Measurements from ENCODE around the gene TPM2.

Gene TPM2

GRCh38 chr9:35731415-35732184, 41.9 kb upstream of the TPM2 start:
- TF ChIP-seq POLR2AphosphoS5 (IDR thresholded peaks at IDR 0.05; ENCODE audit: borderline replicate concordance, low read depth, low read length) (no peak), EZH2 (IDR thresholded peaks at IDR 0.05) (no peak), FOXP2 (optimal IDR thresholded peaks at IDR 0.05; ENCODE audit: control extremely low read depth, extremely low read length, insufficient read depth) (no peak)
- peak overlapping the region; percentile 63 for H3K27ac ChIP-seq
- H3K9ac ChIP-seq (ENCODE audit: insufficient read length), result peak overlapping the region; percentile 95
- H3K36me3 ChIP-seq (ENCODE audit: insufficient read depth, low read length), result peaks cover 12% of the 10 kb centered on the region; the same call in 1 of the 2 replicates
- peak overlapping the region; percentile 95 for H3K4me3 ChIP-seq
- H3K9me3 ChIP-seq (ENCODE audit: low read depth, low read length), result no peaks in the 10 kb centered on the region
- no peak for DNase-seq (ENCODE audit: low read depth, low spot score)

GRCh38 chr9:35730486-35730854, 40.7 kb upstream of the TPM2 start:
- Histone ChIP-seq H3K4me3 (peak overlapping the region; percentile 95), H3K36me3 (ENCODE audit: insufficient read depth, low read length) (peaks cover 7% of the 10 kb centered on the region; the same call in 1 of the 2 replicates), H3K9me3 (ENCODE audit: low read depth, low read length) (no peaks in the 10 kb centered on the region), H3K27ac (no peak overlapping the region), H3K9ac (ENCODE audit: insufficient read length) (no peak overlapping the region)
- DNase-seq (ENCODE audit: low read depth, low spot score), result no peak
- TF ChIP-seq FOXP2 (optimal IDR thresholded peaks at IDR 0.05; ENCODE audit: control extremely low read depth, extremely low read length, insufficient read depth), result no peak
- no peak for TF ChIP-seq POLR2AphosphoS5 (IDR thresholded peaks at IDR 0.05; ENCODE audit: borderline replicate concordance, low read depth, low read length)
- TF ChIP-seq EZH2 (IDR thresholded peaks at IDR 0.05), result no peak

GRCh38 chr9:35729700-35730485, 40.2 kb upstream of the TPM2 start:
- TF ChIP-seq FOXP2 (optimal IDR thresholded peaks at IDR 0.05; ENCODE audit: control extremely low read depth, extremely low read length, insufficient read depth) (no peak), POLR2AphosphoS5 (IDR thresholded peaks at IDR 0.05; ENCODE audit: borderline replicate concordance, low read depth, low read length) (no peak), EZH2 (IDR thresholded peaks at IDR 0.05) (no peak)
- no peak overlapping the region for H3K27ac ChIP-seq
- no peak overlapping the region for H3K4me3 ChIP-seq
- no peak overlapping the region for H3K9ac ChIP-seq (ENCODE audit: insufficient read length)
- no peaks in the 10 kb centered on the region for H3K9me3 ChIP-seq (ENCODE audit: low read depth, low read length)
- H3K36me3 ChIP-seq (ENCODE audit: insufficient read depth, low read length), result peaks cover 6% of the 10 kb centered on the region; the same call in 1 of the 2 replicates
- no peak for DNase-seq (ENCODE audit: low read depth, low spot score)

- Histone ChIP-seq H3K27ac (no peak overlapping the region), H3K9me3 (ENCODE audit: low read depth, low read length) (no peaks in the 10 kb centered on the region), H3K36me3 (ENCODE audit: insufficient read depth, low read length) (peaks cover 11% of the 10 kb centered on the region), H3K4me3 (no peak overlapping the region), H3K9ac (ENCODE audit: insufficient read length) (no peak overlapping the region)
- DNase-seq (ENCODE audit: low read depth, low spot score), result no peak
- TF ChIP-seq FOXP2 (optimal IDR thresholded peaks at IDR 0.05; ENCODE audit: control extremely low read depth, extremely low read length, insufficient read depth) (no peak), EZH2 (IDR thresholded peaks at IDR 0.05) (no peak), POLR2AphosphoS5 (IDR thresholded peaks at IDR 0.05; ENCODE audit: borderline replicate concordance, low read depth, low read length) (no peak)
Observed at GRCh38 chr9:35729101-35729500, 39.4 kb upstream of the TPM2 start.

GRCh38 chr9:35728041-35728971, 38.6 kb upstream of the TPM2 start:
- no peak for DNase-seq (ENCODE audit: low read depth, low spot score)
- Histone ChIP-seq H3K27ac (no peak overlapping the region), H3K36me3 (ENCODE audit: insufficient read depth, low read length) (peaks cover 19% of the 10 kb centered on the region), H3K9me3 (ENCODE audit: low read depth, low read length) (no peaks in the 10 kb centered on the region), H3K4me3 (no peak overlapping the region), H3K9ac (ENCODE audit: insufficient read length) (no peak overlapping the region)
- TF ChIP-seq FOXP2 (optimal IDR thresholded peaks at IDR 0.05; ENCODE audit: control extremely low read depth, extremely low read length, insufficient read depth) (no peak), EZH2 (IDR thresholded peaks at IDR 0.05) (no peak), POLR2AphosphoS5 (IDR thresholded peaks at IDR 0.05; ENCODE audit: borderline replicate concordance, low read depth, low read length) (no peak)

GRCh38 chr9:35727676-35728040, 37.9 kb upstream of the TPM2 start:
- Histone ChIP-seq H3K36me3 (ENCODE audit: insufficient read depth, low read length) (peaks cover 23% of the 10 kb centered on the region), H3K9me3 (ENCODE audit: low read depth, low read length) (no peaks in the 10 kb centered on the region), H3K9ac (ENCODE audit: insufficient read length) (no peak overlapping the region), H3K27ac (no peak overlapping the region), H3K4me3 (no peak overlapping the region)
- no peak for DNase-seq (ENCODE audit: low read depth, low spot score)
- no peak for TF ChIP-seq EZH2 (IDR thresholded peaks at IDR 0.05)
- TF ChIP-seq POLR2AphosphoS5 (IDR thresholded peaks at IDR 0.05; ENCODE audit: borderline replicate concordance, low read depth, low read length), result no peak

GRCh38 chr9:35726931-35727330, 37.2 kb upstream of the TPM2 start:
- H3K4me3 ChIP-seq, result no peak overlapping the region
- no peak for TF ChIP-seq FOXP2 (optimal IDR thresholded peaks at IDR 0.05; ENCODE audit: control extremely low read depth, extremely low read length, insufficient read depth)
- TF ChIP-seq EZH2 (IDR thresholded peaks at IDR 0.05), result no peak
- no peak for TF ChIP-seq POLR2AphosphoS5 (IDR thresholded peaks at IDR 0.05; ENCODE audit: borderline replicate concordance, low read depth, low read length)
- peaks cover 30% of the 10 kb centered on the region for H3K36me3 ChIP-seq (ENCODE audit: insufficient read depth, low read length)
- no peak for DNase-seq (ENCODE audit: low read depth, low spot score)
- no peak overlapping the region for H3K27ac ChIP-seq
- no peaks in the 10 kb centered on the region for H3K9me3 ChIP-seq (ENCODE audit: low read depth, low read length)
- H3K9ac ChIP-seq (ENCODE audit: insufficient read length), result no peak overlapping the region

GRCh38 chr9:35725362-35725761, 35.6 kb upstream of the TPM2 start:
- Histone ChIP-seq H3K9ac (ENCODE audit: insufficient read length) (no peak overlapping the region), H3K27ac (no peak overlapping the region), H3K4me3 (no peak overlapping the region), H3K36me3 (ENCODE audit: insufficient read depth, low read length) (peaks cover 46% of the 10 kb centered on the region), H3K9me3 (ENCODE audit: low read depth, low read length) (no peaks in the 10 kb centered on the region)
- no peak for DNase-seq (ENCODE audit: low read depth, low spot score)
- TF ChIP-seq EZH2 (IDR thresholded peaks at IDR 0.05) (no peak), POLR2AphosphoS5 (IDR thresholded peaks at IDR 0.05; ENCODE audit: borderline replicate concordance, low read depth, low read length) (no peak), FOXP2 (optimal IDR thresholded peaks at IDR 0.05; ENCODE audit: control extremely low read depth, extremely low read length, insufficient read depth) (no peak)
